Jurkat, Clone E6-1 (cell line): ENCODE measurements around the gene WWOX.

Experiments used
- DNase-seq: peaks from one replicate; pipeline ENCODE4 v3.0.0-alpha.2; 2011; ENCODE audit warnings: low read depth, low spot score
- H3K4me3 ChIP-seq: 2 replicates; pipeline ENCODE4 v1.5.1; 2011; ENCODE audit warnings: mild to moderate bottlenecking, low read length, control low read depth, moderate library complexity

WWOX gene

DNA sequence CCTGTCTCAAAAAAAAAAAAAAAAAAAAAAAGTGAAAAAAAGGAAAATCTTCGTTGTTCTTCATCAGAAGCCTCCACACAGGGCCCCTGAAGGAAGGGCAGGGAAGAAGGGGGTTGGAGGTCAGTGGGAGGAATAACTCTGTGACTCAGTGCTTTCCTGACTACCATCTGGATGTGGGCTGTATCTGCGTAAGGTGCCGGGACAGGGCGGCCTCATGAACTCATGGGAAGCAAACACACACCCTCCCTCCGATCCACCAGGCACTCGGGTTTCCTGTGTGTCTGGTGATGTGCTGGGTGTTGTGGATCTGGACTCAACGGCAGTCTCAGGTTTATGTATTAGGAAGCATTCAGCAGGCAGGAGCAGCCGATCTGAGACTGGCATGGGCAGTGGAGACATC lies 691.6 kb downstream of the WWOX start:
- H3K4me3 ChIP-seq = no peak overlapping the region
- no peak for DNase-seq

DNA sequence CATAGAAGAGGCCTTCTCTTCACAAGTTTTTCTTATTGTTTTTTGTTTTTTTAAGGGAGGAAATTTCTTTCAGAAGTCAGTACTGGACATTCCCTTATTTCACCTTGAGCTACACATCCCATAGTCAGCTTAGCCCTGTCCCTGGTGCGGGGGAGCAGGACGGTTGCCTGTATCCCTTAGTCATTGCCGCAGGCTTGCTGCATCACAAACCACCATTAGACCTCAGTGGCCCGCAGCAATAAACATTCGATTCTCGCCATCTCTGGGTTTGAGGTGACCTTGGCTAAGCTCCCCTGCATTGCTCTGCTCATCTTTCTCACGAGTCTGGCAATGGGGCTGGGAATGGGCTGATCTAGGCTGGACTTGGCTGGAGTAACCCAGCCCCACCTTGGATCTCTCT lies 692.5 kb downstream of the WWOX start:
- H3K4me3 ChIP-seq = no peak overlapping the region
- no peak for DNase-seq

DNA sequence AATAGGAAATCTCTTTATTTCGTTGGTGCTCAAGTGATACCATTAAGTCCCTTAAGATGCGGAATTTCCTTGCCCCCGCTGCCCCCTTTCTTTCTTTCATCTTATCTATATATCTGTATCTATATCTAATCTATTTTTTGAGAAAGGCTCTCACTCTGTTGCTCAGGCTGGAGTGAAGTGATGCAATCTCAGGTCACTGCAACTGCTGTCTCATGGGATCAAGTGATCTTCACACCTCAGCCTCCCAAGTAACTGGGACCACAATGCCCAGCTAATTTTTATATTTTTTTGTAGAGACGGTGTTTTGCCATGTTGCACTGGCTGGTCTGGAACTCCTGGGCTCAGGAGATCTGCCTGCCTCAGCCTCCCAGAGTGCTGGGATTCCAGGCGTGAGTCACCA lies 693.5 kb downstream of the WWOX start:
- no peak for DNase-seq
- H3K4me3 ChIP-seq = no peak overlapping the region

DNA sequence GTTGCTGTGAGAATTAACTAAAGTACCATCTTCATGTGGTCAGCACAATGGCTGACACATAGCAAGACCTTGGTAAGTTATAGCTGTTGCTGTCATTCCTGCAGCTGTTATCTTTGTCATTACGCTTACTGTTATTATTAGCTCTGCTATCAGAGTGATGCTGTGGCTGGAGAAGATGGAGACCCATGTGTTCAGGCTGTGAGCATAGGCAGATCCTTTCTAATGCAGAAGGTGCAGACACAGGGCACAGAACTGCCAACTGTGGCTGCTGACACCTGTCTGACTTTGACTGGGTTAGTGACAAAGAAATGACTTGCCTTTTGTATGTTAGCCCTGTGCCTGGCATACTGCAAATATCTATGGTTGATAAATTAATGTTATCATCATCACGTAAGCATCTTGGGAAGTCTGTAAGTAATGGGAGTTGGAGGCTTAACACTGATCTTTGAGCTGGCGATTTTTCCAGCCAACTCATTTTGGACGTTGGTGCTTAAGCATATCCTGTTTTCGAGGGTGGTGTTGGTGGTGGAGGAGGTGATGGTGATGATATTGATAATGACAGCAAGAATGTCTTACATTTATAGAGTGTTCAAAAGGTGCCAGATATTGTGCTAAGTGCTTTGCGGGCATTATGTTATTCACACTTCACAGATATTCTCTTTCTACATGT lies 695.3 kb downstream of the WWOX start:
- H3K4me3 ChIP-seq = no peak overlapping the region
- no peak for DNase-seq

DNA sequence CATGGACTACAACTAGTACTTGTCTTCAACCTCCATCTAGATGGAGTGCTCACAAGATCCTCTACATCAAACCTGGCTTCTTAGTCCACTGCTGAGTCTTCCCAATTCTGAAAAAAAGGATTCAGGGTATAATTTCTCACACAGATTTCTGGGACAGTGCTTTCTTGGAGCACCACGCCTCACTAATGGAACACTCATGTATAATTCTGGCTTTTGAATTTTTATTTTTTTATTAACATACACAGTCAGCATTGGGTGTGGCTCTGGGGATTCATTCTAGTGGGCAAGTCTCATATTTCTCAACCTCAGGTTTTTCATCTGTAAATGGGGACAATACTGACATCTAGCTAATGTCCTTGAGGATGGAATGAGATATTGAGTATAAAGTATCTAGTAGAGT lies 696.0 kb downstream of the WWOX start:
- no peak for DNase-seq
- no peak overlapping the region for H3K4me3 ChIP-seq

DNA sequence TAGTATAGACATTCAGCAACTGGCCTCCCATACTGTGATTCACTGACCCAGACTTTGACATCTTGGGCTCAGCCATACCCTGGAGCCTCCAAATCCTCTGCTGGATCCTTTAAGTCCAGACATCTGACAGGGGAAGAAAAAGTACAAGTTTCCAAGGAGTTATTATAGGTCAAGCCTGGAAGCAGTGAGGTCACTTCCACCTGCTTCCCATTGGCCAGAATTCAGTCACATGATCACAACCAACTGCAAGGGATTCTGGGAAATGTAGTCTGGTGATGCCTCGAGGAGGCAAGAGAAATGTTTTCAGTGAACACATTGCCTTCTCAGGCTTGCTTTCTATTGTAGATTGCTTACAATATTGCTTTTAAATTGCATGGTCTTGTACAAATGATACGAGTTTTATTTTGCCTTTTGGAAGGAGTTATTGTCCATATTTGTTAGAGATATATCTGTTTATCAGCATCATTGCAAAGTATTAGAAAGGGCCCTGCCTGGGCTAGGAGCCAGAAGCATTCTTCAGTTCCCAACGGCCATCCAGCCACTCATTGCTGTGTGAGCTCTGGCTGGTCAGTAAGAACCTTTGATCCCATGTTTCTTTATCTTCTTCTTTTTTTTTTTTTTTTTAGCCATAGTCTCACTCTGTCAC lies 696.9 kb downstream of the WWOX start:
- H3K4me3 ChIP-seq = no peak overlapping the region
- DNase-seq = peak; percentile 60

DNA sequence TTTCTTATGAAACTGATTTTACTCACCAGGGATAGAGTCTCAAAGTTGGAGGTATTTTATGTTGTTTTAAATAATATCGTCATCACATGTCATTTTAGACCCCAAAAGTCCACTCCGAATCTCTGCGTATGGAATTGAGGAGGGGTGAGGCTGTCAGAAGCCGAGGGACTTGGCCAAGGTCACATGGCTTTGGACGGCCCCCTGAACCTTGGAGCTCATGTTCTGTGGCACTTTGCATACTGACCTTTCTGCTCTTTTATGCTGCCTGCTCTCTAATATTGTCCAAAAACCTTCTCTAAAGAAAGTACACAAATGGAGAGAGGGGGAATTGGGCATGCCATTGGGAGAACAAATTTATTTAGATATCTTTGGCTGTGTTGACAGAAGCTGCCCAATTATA lies 700.0 kb downstream of the WWOX start:
- no peak overlapping the region for H3K4me3 ChIP-seq
- DNase-seq = no peak

DNA sequence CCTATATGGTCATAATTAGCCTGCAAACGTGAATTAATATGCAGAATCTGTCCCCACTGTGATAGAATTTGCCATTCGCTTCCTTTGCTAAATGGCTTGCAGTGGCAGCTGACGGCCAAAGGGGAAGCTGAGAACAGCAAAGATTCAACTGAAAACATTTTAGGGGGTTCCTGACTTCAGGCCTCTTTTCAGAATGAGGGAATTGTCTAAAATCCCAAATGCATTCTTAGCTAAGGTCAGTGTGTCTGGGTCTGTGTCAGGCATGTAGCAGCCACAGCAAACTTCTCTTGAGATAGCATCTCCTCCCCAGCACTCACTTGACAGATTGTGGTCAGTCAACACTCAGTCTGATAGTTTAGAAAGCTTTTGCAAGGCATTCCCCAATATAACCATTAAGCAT lies 701.1 kb downstream of the WWOX start:
- no peak for DNase-seq
- no peak overlapping the region for H3K4me3 ChIP-seq

DNA sequence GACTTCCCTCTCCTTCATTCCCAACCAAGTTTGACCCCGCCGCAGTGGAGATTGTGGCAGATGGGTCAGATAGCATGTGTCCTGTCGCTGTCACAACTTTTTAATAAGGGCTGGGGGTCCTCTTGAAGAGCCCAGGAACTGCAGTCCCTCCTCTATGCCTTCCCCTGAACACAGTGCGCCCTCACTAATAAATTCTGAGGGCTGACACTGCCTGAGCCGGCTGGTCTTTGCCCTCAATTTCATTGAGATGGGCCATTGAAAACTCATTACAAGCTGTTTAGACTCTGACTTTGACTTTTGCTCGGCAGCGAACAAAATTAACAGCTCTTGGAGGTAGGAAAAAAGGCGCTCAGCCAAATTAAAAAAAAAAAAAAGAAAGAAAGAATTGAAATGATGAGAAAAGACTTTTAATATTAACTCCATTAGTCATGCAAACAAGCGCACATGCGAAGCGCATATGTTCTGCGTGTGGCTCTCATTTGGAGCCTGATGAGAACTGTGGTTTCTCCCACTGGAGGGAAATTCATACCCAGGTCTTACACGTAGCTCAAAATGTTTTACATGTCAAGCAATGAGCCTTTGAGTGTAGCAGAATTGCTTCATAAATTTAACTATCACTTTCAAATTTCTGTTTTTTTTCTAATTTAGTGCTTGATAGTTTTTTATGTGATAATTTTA lies 704.7 kb downstream of the WWOX start:
- no peak for DNase-seq
- H3K4me3 ChIP-seq = no peak overlapping the region

DNA sequence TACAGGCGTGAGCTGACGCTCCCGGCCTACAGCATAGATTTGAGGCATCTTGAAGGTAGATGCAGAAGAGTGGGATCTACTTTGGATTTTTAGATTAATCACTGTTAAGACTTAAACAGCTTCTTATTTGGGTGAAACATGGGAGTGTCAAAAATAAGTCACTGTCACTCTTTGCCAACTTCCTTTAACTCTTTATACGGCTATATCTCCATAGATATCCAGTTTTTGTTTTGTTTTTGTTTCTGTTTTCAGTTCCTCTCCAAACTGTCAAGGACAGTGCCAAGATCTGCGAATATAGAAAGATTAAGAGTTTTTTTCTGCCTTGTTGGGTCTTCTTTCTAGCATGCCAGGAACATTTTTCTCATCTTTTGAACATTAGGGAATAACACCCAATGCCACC lies 706.1 kb downstream of the WWOX start:
- no peak for DNase-seq
- no peak overlapping the region for H3K4me3 ChIP-seq

DNA sequence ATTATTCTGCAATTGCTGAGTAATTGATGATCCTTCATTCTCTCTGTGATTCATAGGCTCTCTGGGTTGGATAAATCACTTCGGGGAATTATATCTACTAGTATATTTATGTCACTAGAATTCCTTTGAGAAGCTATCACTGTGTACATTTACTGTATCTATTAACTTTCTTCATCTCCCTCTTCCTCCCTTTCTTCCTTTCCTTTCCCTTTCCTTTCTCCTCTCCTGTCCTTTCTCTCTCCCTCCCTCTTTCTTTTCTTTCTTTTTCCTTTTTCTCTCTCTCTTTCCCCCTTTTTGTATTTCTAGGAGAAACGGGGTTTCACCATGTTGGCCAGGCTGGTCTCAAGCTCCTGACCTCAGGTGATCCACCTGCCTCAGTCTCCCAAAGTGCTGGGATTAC lies 711.8 kb downstream of the WWOX start:
- no peak for DNase-seq

DNA sequence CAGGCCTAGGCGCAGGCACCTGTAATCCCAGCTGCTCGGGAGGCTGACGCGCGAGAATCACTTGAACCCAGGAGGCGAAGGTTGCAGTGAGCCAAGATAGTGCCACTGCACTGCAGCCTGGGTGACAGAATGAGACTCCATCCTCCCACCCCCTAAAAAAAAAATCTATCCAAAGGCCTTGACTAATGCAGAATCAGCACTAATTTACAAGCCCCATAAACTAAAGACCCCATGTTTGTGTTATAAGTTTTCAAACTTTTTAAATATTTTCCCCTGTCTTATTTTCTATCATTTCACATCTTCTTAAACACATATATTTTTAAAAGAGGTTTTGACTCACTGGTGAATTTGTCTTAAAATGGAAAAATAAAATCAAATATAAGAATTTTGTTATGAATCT lies 713.1 kb downstream of the WWOX start:
- DNase-seq = no peak

More for the DNA sequence above, 711.8 kb downstream of the WWOX start:
- H3K4me3 ChIP-seq = no peak overlapping the region

DNA sequence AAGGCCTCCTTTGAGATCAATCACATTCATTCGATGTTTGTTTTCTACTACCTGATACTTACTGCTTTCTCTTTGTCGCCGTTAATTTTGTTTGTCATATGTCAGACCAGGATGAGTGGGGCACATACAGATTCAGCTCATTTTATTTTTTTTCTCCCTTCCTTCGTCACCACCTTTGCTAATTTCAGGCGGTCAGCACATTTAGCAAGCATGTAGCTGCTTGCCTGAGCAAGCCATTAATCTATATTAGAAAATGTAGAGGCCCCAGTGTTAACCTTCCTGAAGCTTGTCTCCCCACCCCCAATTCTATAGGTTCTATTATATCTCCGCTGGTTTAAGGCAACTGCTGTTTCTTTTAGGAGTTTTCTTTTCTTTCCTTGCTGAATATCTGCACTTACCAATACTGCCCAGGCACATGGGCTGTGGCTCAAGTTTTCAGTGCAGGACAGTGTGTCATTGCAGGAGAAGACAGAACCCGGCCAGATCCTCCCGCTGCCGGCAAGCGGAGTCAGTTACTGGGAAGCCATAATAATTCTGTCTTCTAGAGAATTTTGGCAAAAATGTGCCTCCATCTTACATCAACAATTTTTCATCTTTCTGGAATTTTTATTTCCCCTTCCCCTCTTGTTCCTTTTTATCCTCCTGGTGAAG lies 714.3 kb downstream of the WWOX start:
- no peak for DNase-seq
- H3K4me3 ChIP-seq = no peak overlapping the region

More for the DNA sequence above, 713.1 kb downstream of the WWOX start:
- no peak overlapping the region for H3K4me3 ChIP-seq

DNA sequence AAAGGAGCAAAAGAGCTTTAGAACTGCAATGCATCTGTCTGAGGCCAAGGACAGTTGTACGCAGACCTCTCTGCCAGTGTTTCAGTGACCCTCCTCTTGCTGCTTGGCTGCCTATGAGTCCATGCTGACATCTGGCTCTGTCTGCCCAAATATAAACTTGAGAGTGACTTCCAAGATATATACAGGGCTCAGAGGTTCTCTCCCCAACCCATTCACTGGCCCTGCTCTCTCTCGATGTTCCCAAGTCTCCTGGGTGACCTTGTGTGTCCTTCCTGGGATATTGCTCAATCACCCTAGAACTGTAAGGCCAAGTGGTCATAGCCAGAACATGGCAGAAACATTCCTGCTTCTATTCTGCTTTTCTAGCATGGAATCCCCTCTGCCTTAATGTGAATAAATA lies 716.3 kb downstream of the WWOX start:
- DNase-seq = no peak
- no peak overlapping the region for H3K4me3 ChIP-seq

DNA sequence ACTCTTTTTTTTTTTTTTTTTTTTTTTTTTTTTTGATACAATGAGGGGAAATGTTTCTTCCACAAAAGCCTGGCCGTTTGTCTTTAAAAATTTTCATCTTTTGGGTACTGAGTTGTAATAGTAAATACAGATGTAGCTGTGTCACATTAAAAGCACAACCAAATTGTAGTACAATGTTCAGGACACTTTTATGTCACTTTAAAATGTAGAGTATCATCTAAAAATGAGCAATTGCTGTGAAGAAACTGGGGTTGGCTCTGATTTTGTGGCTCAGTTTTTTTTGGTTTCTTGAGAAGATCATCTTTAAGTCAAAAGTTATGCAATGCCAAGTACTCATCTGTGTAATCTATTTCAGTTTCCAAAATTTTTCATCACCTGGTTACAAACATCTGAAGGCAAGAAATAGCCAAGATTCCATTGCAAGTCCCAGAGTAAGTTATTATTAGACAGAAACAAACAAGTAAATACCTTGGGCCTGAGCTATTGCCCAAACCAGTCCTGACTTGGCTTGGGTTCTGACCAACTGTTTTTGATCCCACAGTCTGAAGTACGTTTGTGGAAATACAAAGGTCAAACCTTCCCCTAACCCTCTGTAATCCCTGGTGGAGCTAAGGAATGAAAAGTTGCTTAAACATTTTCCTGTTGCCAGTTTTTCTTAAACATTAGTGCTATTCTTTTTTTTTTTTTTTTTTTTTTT lies 717.2 kb downstream of the WWOX start:
- H3K4me3 ChIP-seq = no peak overlapping the region
- DNase-seq = no peak

DNA sequence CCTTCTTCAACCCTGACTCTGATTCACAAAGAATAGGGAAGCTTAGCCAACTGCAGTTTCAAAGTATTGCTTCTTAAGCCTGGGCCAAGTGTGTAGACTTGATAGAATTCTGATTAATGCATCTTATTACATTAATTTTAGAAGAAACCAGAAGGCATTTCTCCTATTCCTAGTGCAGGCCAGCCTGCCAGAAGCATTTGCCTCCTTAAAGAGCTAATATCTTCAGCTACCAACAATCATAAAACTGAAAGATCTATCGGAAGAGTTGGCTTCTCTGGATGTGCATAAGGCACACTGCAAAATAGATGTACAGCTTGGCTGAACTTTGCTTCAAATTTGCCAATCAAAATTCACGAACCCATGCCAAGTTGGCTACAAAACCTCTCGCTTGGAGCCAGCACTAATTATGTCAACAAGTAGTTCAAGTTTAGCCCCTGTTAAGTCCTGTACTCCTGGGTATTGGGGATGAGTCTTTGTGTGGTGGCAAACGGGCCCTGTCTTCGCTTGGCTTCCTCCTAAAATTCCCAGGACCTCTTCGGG lies 717.8 kb downstream of the WWOX start:
- no peak for DNase-seq
- H3K4me3 ChIP-seq = no peak overlapping the region

DNA sequence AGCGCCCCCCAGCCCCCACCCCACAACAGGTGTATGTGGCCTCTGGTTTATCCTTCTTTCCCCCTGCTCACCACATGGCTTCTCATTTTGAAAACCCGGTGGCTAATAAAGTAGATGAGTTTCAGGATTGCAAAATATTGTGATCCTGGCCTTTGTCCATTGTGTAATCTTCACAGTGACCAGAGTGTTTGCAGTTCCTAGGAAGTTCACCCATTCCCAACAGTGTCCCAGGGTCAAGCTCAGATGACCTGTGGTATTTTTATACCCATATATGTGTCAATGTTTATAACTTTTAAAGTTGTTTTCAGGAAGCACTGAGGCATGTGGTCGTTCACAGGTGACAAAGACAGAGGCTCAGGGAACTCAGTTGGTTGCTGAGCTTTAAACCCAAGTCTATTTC lies 721.9 kb downstream of the WWOX start:
- DNase-seq = no peak
- no peak overlapping the region for H3K4me3 ChIP-seq

DNA sequence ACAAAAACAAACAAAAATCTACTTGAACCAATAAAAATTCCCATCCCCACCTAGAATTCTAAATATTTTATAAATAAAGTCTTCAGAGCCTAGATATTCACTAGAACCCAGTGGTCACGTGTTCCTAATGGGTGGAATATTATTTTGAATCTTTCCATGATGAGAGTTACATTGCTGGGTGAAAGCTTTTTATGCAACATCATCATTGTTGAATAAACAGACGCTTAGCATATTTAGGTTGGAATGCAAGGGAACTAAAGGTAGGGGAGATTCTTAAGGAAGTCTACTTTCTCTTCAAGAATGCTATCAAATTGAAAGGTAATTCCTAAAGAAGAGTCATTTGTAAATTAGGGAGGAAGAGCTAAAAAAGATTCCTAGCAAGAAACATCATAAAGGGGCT lies 723.1 kb downstream of the WWOX start:
- no peak overlapping the region for H3K4me3 ChIP-seq
- DNase-seq = no peak

DNA sequence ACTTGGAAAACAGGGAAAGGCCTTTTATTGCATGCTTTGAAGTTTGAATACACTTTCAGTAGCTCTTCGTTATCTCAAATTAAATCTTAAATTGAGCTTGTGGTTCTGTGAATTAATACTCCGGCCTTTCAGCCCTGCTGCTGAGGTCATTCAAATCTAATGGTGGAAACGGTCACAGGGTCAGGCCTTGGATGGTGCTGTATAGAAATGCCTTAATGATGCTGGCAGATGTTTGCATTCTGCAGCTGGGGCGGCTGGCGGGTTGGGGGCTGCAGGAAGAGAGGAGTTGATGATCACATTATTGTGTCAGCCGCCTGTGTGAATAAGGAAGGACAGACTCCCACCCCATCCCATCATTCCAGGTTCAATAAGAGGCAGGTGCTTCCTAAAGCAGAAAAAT lies 723.6 kb downstream of the WWOX start:
- no peak overlapping the region for H3K4me3 ChIP-seq
- no peak for DNase-seq
